Astrocyte (in vitro differentiated cells and primary cell): ENCODE measurements around the gene ATP1B2. TPM values are rescaled to one million over a fixed set of nuclear protein-coding genes. Genes with fewer than 3 reads are reported as not detected.

Experiments used
- DNase-seq: peaks from one replicate; pipeline ENCODE4 v3.0.0-alpha.2; 2010; ENCODE audit warnings: low read depth
- FAIRE-seq: peaks from 2 replicates; lab custom pipeline; 2011; peaks lifted over from hg19 to GRCh38; lab: Jason Lieb, UNC
- H2AFZ ChIP-seq: 2 replicates; pipeline ENCODE4 v1.6.0; 2012; ENCODE audit warnings: low read depth, low read length, inconsistent platforms
- H3K27ac ChIP-seq: 2 replicates; pipeline ENCODE4 v1.5.1; 2011; ENCODE audit warnings: low read depth, low read length, inconsistent platforms
- H3K27me3 ChIP-seq: 2 replicates; pipeline ENCODE4 v1.6.0; 2011; ENCODE audit warnings: low read length, inconsistent platforms; ENCODE audit not compliant: insufficient read depth
- H3K36me3 ChIP-seq: 2 replicates; pipeline ENCODE4 v1.5.1; 2011; ENCODE audit warnings: low read length, inconsistent platforms; ENCODE audit not compliant: insufficient read depth
- H3K4me1 ChIP-seq: 2 replicates; pipeline ENCODE4 v1.5.1; 2011; ENCODE audit warnings: low read length, inconsistent platforms; ENCODE audit not compliant: insufficient read depth
- H3K4me2 ChIP-seq: 2 replicates; pipeline ENCODE4 v1.6.0; 2012; ENCODE audit warnings: low read length, inconsistent platforms
- H3K4me3 ChIP-seq: 2 replicates; pipeline ENCODE4 v1.5.1; 2011; ENCODE audit warnings: low read depth, mild to moderate bottlenecking, low read length, inconsistent platforms; ENCODE audit not compliant: insufficient read depth
- H3K79me2 ChIP-seq: 2 replicates; pipeline ENCODE4 v1.6.0; 2012; ENCODE audit warnings: mild to moderate bottlenecking, low read length, inconsistent platforms; ENCODE audit not compliant: insufficient read depth
- H3K9ac ChIP-seq: 2 replicates; pipeline ENCODE4 v1.6.0; 2012; ENCODE audit warnings: mild to moderate bottlenecking, low read length, inconsistent platforms
- H3K9me3 ChIP-seq: 2 replicates; pipeline ENCODE4 v1.5.1; 2012; ENCODE audit warnings: low read depth, mild to moderate bottlenecking, low read length, inconsistent platforms; ENCODE audit not compliant: insufficient read depth
- H4K20me1 ChIP-seq: 2 replicates; pipeline ENCODE4 v1.6.0; 2012; ENCODE audit warnings: low read length, inconsistent platforms; ENCODE audit not compliant: insufficient read depth
- H3K27ac Mint-ChIP-seq: one replicate; pipeline ENCODE4 v1.8.0; 2021; ENCODE audit warnings: mild to moderate bottlenecking, mixed read lengths; ENCODE audit not compliant: unreplicated experiment
- H3K27me3 Mint-ChIP-seq: one replicate; pipeline ENCODE4 v1.8.0; 2021; ENCODE audit warnings: low read depth, mixed read lengths; ENCODE audit not compliant: unreplicated experiment
- H3K36me3 Mint-ChIP-seq: one replicate; pipeline ENCODE4 v1.8.0; 2021; ENCODE audit warnings: low read depth, mixed read lengths; ENCODE audit not compliant: unreplicated experiment
- H3K4me1 Mint-ChIP-seq: one replicate; pipeline ENCODE4 v1.8.0; 2021; ENCODE audit warnings: low read depth, mixed read lengths; ENCODE audit not compliant: unreplicated experiment
- H3K4me3 Mint-ChIP-seq: one replicate; pipeline ENCODE4 v1.8.0; 2021; ENCODE audit warnings: mild to moderate bottlenecking, moderate library complexity, mixed read lengths; ENCODE audit not compliant: unreplicated experiment
- H3K9me3 Mint-ChIP-seq: one replicate; pipeline ENCODE4 v1.8.0; 2021; ENCODE audit warnings: mild to moderate bottlenecking, mixed read lengths; ENCODE audit not compliant: unreplicated experiment
- CTCF ChIP-seq: IDR thresholded peaks from 2 replicates; pipeline ENCODE4 v1.5.1; 2011; ENCODE audit warnings: low read depth, mild to moderate bottlenecking, inconsistent platforms, low read length, moderate library complexity; ENCODE audit not compliant: insufficient read depth
- EZH2 ChIP-seq: IDR thresholded peaks from 2 replicates; pipeline ENCODE4 v1.6.1; 2012; ENCODE audit warnings: mild to moderate bottlenecking, low read length, inconsistent platforms; ENCODE audit not compliant: insufficient read depth
- total RNA-seq: library from RNA; stranded (reverse); gene quantifications from 2 replicates; pipeline ENCODE4 v1.2.1, GENCODE V29; 2021

Gene ATP1B2
- total RNA-seq, 1 donor from 2014 or later: 0.89 TPM

GRCh38 chr17:7703584-7704479 is 53.1 kb downstream of the ATP1B2 start:
- H3K4me2 ChIP-seq: peak overlapping the region; percentile 86
- peaks cover 11% of the 10 kb centered on the region for H3K4me1 Mint-ChIP-seq
- H3K27ac Mint-ChIP-seq: peak overlapping the region; percentile 86
- peak overlapping the region; percentile 23 for H3K9ac ChIP-seq
- peaks cover 2% of the 10 kb centered on the region for H3K9me3 Mint-ChIP-seq
- H3K36me3 Mint-ChIP-seq: peaks cover 3% of the 10 kb centered on the region
- H3K79me2 ChIP-seq: no peaks in the 10 kb centered on the region
- no peak overlapping the region for H2AFZ ChIP-seq
- DNase-seq (peak; percentile 26), FAIRE-seq (no peak)
- H3K4me3 Mint-ChIP-seq: peak overlapping the region; percentile 86
- no peaks in the 10 kb centered on the region for H3K36me3 ChIP-seq
- H4K20me1 ChIP-seq: peaks cover 4% of the 10 kb centered on the region
- peaks cover 25% of the 10 kb centered on the region for H3K27me3 ChIP-seq
- H3K9me3 ChIP-seq: no peaks in the 10 kb centered on the region
- H3K4me1 ChIP-seq: peaks cover 12% of the 10 kb centered on the region
- no peak overlapping the region for H3K4me3 ChIP-seq
- peaks cover 12% of the 10 kb centered on the region for H3K27me3 Mint-ChIP-seq
- no peak overlapping the region for H3K27ac ChIP-seq
- TF ChIP-seq CTCF (no peak), EZH2 (no peak)

GRCh38 chr17:7704601-7705268 is 54.0 kb downstream of the ATP1B2 start, which contains the start of gene EFNB3:
Gene EFNB3, plus strand, starts transcription at chr17:7705202. Its CDS starts 397 bp downstream, at chr17:7705599.
- H2AFZ ChIP-seq: peak within 1 kb of the TSS; percentile 26
- H4K20me1 ChIP-seq: peaks cover 4% of the 10 kb centered on the region
- H3K4me3 ChIP-seq: peak within 1 kb of the TSS; percentile 47
- Mint-ChIP-seq H3K27ac (peak within 1 kb of the TSS; percentile 77), H3K4me1 (peaks cover 11% of the 10 kb centered on the region), H3K36me3 (peaks cover 3% of the 10 kb centered on the region), H3K27me3 (peaks cover 12% of the 10 kb centered on the region), H3K4me3 (peak within 1 kb of the TSS; percentile 86), H3K9me3 (peaks cover 2% of the 10 kb centered on the region)
- no peaks in the 10 kb centered on the region for H3K36me3 ChIP-seq
- no peaks in the 10 kb centered on the region for H3K9me3 ChIP-seq
- TF ChIP-seq CTCF (no peak), EZH2 (no peak)
- H3K27ac ChIP-seq: no peak within 1 kb of the TSS
- FAIRE-seq (no peak), DNase-seq (peak; percentile 32)
- peaks cover 12% of the 10 kb centered on the region for H3K4me1 ChIP-seq
- H3K9ac ChIP-seq: peak within 1 kb of the TSS; percentile 23
- H3K27me3 ChIP-seq: peaks cover 25% of the 10 kb centered on the region
- H3K79me2 ChIP-seq: no peaks in the 10 kb centered on the region
- peak within 1 kb of the TSS; percentile 86 for H3K4me2 ChIP-seq
